ENCODE results near the gene VGLL4. TPM values are rescaled to one million over a fixed set of nuclear protein-coding genes. Genes with fewer than 3 reads are reported as not detected.

The VGLL4 gene
- polyA plus RNA-seq, 3 donors = 8.5 to 13.2 (median 10.0) TPM

DNA sequence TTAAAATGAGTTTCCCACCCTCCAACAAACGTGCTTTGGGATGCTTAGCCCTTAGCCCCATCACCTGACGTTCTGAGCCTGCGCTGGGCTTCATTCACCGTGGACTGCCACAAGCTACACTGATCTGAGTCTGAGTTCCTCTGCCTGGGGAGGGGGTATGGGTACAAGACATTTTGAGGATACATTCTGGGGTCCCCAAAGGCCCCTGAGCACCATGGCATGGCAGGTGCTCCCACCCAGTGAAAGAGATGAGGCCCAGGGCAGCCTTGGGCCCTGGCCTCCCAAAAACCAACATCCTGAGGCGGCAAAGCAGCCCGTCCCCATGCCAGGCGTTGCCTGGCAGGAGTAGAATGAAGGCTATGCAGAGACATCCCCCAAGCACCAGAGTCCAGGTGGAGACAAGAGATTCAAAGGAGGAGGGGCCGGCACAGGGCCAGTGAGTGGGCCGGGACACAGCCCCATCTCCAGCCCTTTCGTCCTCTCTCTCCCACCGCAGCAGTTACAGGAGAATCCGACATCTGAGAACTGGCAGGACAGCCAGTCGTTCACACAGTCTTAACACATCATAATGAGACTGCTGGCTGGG, 74.5 kb downstream of the VGLL4 start:
- Histone ChIP-seq H2AFZ (ENCODE audit: insufficient read depth, low read depth, low read length, poor library complexity, severe bottlenecking) (no peak overlapping the region), H3K9me3 (replicated peaks in 1 of 2; ENCODE audit: control insufficient read depth in 1 of 2, insufficient read depth in 1 of 2, low read length in 2 of 2) (no peaks in the 10 kb centered on the region), H3K27ac (ENCODE audit: low read depth in 1 of 2, low read length in 2 of 2) (peak overlapping the region in 1 of 2 donors; percentile 22), H3K4me3 (replicated peaks in 1 of 3; ENCODE audit: low read depth in 2 of 3, low read length in 3 of 3) (no peak overlapping the region), H3K9ac (ENCODE audit: insufficient read depth, low read length, poor library complexity, severe bottlenecking) (no peak overlapping the region), H3K27me3 (ENCODE audit: control insufficient read depth in 2 of 2, insufficient read depth in 2 of 2, low read length in 2 of 2) (no peaks in the 10 kb centered on the region), H3K4me1 (ENCODE audit: control insufficient read depth in 1 of 2, insufficient read depth in 2 of 2, low read length in 2 of 2) (peaks cover 15% of the 10 kb centered on the region in 2 donors), H4K20me1 (ENCODE audit: insufficient read depth, low read length) (peaks cover 66% of the 10 kb centered on the region), H3K36me3 (replicated peaks in 1 of 2; ENCODE audit: control insufficient read depth in 1 of 2, insufficient read depth in 2 of 2, low read length in 2 of 2) (peaks cover 12 to 60% of the 10 kb centered on the region in 2 donors), H3K79me2 (ENCODE audit: insufficient read depth, low read length) (peaks cover 44% of the 10 kb centered on the region), H3K4me2 (replicated peaks; ENCODE audit: extremely low read depth, low read length, poor library complexity, severe bottlenecking) (no peak overlapping the region)
- Mint-ChIP-seq H3K36me3 (peaks cover 40 to 69% of the 10 kb centered on the region in 2 donors), H3K4me3 (no peak overlapping the region), H3K27me3 (ENCODE audit: low read depth in 3 of 3) (no peaks in the 10 kb centered on the region), H3K27ac (peak overlapping the region in 6 of 7 donors; percentile 76 to 96 (median 86)), H3K9me3 (no peaks in the 10 kb centered on the region), H3K4me1 (peaks cover 21% of the 10 kb centered on the region)
- no peak for TF ChIP-seq CTCF (IDR thresholded peaks at IDR 0.05)
- intact Hi-C loops (cut with micrococcal nuclease) = no loop called here
- no peak for DNase-seq
- WGBS (ENCODE audit: insufficient coverage) = 94% methylated on average over 8 of the region's 13 CpGs

DNA sequence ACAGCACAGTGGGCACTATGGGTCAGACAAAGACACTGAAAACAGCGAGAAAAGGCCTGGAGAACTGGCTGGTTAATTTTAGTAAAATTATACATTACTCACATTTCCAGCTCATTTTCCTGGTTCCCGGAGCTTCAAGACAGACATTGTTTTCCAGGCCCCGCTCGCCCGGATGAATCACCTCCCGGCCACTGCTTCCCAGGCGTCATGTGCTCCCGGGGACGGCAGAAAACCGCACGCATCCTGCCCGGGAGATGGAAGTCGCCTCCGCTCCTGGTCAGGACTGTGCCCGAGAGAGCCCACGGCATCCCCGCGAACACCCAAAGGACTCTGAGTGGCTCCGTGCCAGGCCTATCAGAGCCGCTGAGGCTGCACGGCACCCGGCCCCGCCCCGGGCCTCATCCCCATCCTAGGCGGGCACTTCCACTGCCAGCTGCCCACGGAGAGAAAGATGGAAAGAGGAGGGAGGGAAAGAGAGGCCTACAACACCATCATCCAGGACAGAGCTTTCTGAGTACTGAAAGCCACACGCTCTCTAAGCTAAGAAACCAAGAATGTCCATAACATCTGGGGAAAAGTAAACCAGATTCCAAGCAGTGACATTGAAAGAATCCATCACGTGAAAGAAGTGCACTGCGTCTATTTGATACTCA, 75.1 kb downstream of the VGLL4 start:
- Histone ChIP-seq H3K27ac (ENCODE audit: low read depth in 1 of 2, low read length in 2 of 2) (peak overlapping the region in 1 of 2 donors; percentile 22), H3K4me2 (replicated peaks; ENCODE audit: extremely low read depth, low read length, poor library complexity, severe bottlenecking) (no peak overlapping the region), H3K27me3 (ENCODE audit: control insufficient read depth in 2 of 2, insufficient read depth in 2 of 2, low read length in 2 of 2) (no peaks in the 10 kb centered on the region), H3K4me1 (ENCODE audit: control insufficient read depth in 1 of 2, insufficient read depth in 2 of 2, low read length in 2 of 2) (peaks cover 15% of the 10 kb centered on the region in 2 donors), H3K9ac (ENCODE audit: insufficient read depth, low read length, poor library complexity, severe bottlenecking) (no peak overlapping the region), H3K36me3 (replicated peaks in 1 of 2; ENCODE audit: control insufficient read depth in 1 of 2, insufficient read depth in 2 of 2, low read length in 2 of 2) (peaks cover 12 to 61% of the 10 kb centered on the region in 2 donors), H3K79me2 (ENCODE audit: insufficient read depth, low read length) (peaks cover 44% of the 10 kb centered on the region), H3K9me3 (replicated peaks in 1 of 2; ENCODE audit: control insufficient read depth in 1 of 2, insufficient read depth in 1 of 2, low read length in 2 of 2) (no peaks in the 10 kb centered on the region), H3K4me3 (replicated peaks in 1 of 3; ENCODE audit: low read depth in 2 of 3, low read length in 3 of 3) (no peak overlapping the region), H4K20me1 (ENCODE audit: insufficient read depth, low read length) (peaks cover 66% of the 10 kb centered on the region), H2AFZ (ENCODE audit: insufficient read depth, low read depth, low read length, poor library complexity, severe bottlenecking) (no peak overlapping the region)
- no peaks in the 10 kb centered on the region for H3K9me3 Mint-ChIP-seq
- no peak overlapping the region for H3K4me3 Mint-ChIP-seq
- H3K4me1 Mint-ChIP-seq = peaks cover 22% of the 10 kb centered on the region
- peak overlapping the region in 6 of 7 donors; percentile 58 to 83 (median 78) for H3K27ac Mint-ChIP-seq
- peaks cover 37 to 71% of the 10 kb centered on the region in 2 donors for H3K36me3 Mint-ChIP-seq
- over 99% methylated on average over 16 of the region's 29 CpGs for WGBS (ENCODE audit: insufficient coverage)
- no peaks in the 10 kb centered on the region for H3K27me3 Mint-ChIP-seq (ENCODE audit: low read depth in 3 of 3)
- intact Hi-C loops (cut with micrococcal nuclease) = no loop called here
- no peak for DNase-seq
- TF ChIP-seq CTCF (IDR thresholded peaks at IDR 0.05) = no peak
